COLO668 (cell line): ENCODE results near the gene HOXD12.

Experiments used
- DNase-seq: peaks from one replicate; lab custom pipeline; 2025; ENCODE audit not compliant: unreplicated experiment; lab: John Stamatoyannopoulos, UW

Gene HOXD12

GRCh38 chr2:176092270-176093144 is 7.1 kb upstream of the HOXD12 start, which contains the start of gene HOXD13:
TSS of gene HOXD13 (plus strand) at chr2:176092721. CDS start at chr2:176092891, 170 bp downstream.
- DNase-seq = peak; percentile 68

GRCh38 chr2:176093145-176093897 is 6.3 kb upstream of the HOXD12 start:
- DNase-seq = peak; percentile 71

- DNase-seq = no peak
Observed at GRCh38 chr2:176093898-176094249, 5.7 kb upstream of the HOXD12 start.

GRCh38 chr2:176094349-176094748 is 5.2 kb upstream of the HOXD12 start:
- no peak for DNase-seq

- no peak for DNase-seq
Observed at GRCh38 chr2:176095421-176095820, 4.2 kb upstream of the HOXD12 start.

- DNase-seq = no peak
Observed at GRCh38 chr2:176096243-176096985, 3.2 kb upstream of the HOXD12 start.

- peak; percentile 86 for DNase-seq
Observed at GRCh38 chr2:176096986-176097819, 2.4 kb upstream of the HOXD12 start.

- no peak for DNase-seq
Observed at GRCh38 chr2:176097820-176098365, 1.7 kb upstream of the HOXD12 start.

GRCh38 chr2:176098366-176099158 is 1.0 kb upstream of the HOXD12 start:
- peak; percentile 62 for DNase-seq

- DNase-seq = no peak
Observed at GRCh38 chr2:176099159-176099727, 352 bp upstream of the HOXD12 start.

GRCh38 chr2:176100547-176101140 is 1.0 kb downstream of the HOXD12 start:
- DNase-seq = no peak

- no peak for DNase-seq
Observed at GRCh38 chr2:176101216-176101830, 1.7 kb downstream of the HOXD12 start.

GRCh38 chr2:176101842-176102241 is 2.2 kb downstream of the HOXD12 start:
- DNase-seq = no peak

- DNase-seq = no peak
Observed at GRCh38 chr2:176102309-176102866, 2.8 kb downstream of the HOXD12 start.

- no peak for DNase-seq
Observed at GRCh38 chr2:176103194-176103593, 3.6 kb downstream of the HOXD12 start.

GRCh38 chr2:176103742-176104315 is 4.2 kb downstream of the HOXD12 start:
- DNase-seq = no peak

- DNase-seq = no peak
Observed at GRCh38 chr2:176104316-176105077, 4.9 kb downstream of the HOXD12 start.
